K562 (cell line): ENCODE measurements around the gene RHOT1. TPM values are rescaled to one million over a fixed set of nuclear protein-coding genes. Genes with fewer than 3 reads are reported as not detected.

Experiments used
- ATAC-seq: fragments of 200-7000 bp; cut with Tn5 transposase; 3 replicates; pipeline ENCODE4 v1.9.1; 2020; ENCODE audit warnings: moderate library complexity
- BruUV-seq: library from RNA; stranded (reverse); fragments of 400-500 nt; replicated peaks from 2 replicates; lab custom pipeline; 2021; lab: Mats Ljungman, UMichigan
- CTCF ChIA-PET: fragments of 300-600 bp; formaldehyde crosslinking; extraction: SDS; loops from one replicate; lab custom pipeline; 2021; ENCODE audit warnings: low intra/inter-chr PET ratio; lab: Yijun Ruan, JAX
- POLR2A ChIA-PET: fragments of 300-600, 350-650 bp; sonication (Branson Sonifier 250); formaldehyde crosslinking; extraction: SDS; loops from one replicate; lab custom pipeline; 2021; ENCODE audit warnings: antibody characterized with exemption, inconsistent platforms; lab: Yijun Ruan, JAX
- DNase-seq, 4 experiments: peaks; one replicate each; pipeline versions ENCODE4 v3.0.0 to v3.0.0-alpha.2; 2011 to 2018; ENCODE audit warnings: low spot score in 3 of 4, mixed read lengths in 3 of 4; ENCODE audit errors: extremely low read depth in 1 of 4
- FAIRE-seq: peaks from 2 replicates; lab custom pipeline; 2011; peaks lifted over from hg19 to GRCh38; lab: Jason Lieb, UNC
- H2AFZ ChIP-seq: 2 replicates; pipeline ENCODE4 v1.6.0; 2011; ENCODE audit warnings: low read depth, low read length, control low read depth, inconsistent platforms
- H3K27ac ChIP-seq: fragments of 200-600 bp; 3 replicates; pipeline ENCODE4 v1.8.0; 2011; ENCODE audit warnings: low read depth, mild to moderate bottlenecking, control low read depth, inconsistent platforms, low read length, moderate library complexity, mixed read lengths; ENCODE audit errors: extremely low read depth
- H3K27me3 ChIP-seq, 2 experiments: fragments of 300-600 bp in 1 of 2; 2 replicates in 1 of 2; 3 replicates in 1 of 2; pipeline versions ENCODE4 v1.6.0 to v1.8.0; 2011; ENCODE audit warnings: inconsistent platforms in 2 of 2, low read length in 2 of 2, mild to moderate bottlenecking in 1 of 2, mixed read lengths in 1 of 2, moderate library complexity in 1 of 2; ENCODE audit not compliant: control insufficient read depth in 2 of 2, insufficient read depth in 2 of 2
- H3K36me3 ChIP-seq: fragments of 300-600 bp; 3 replicates; pipeline ENCODE4 v1.8.0; 2011; ENCODE audit warnings: mild to moderate bottlenecking, low read length, inconsistent platforms; ENCODE audit not compliant: control insufficient read depth, insufficient read depth
- H3K4me1 ChIP-seq, 2 experiments: fragments of 200-600 bp in 1 of 2; replicated peaks in 1 of 2; 2 replicates in 1 of 2; 3 replicates in 1 of 2; pipeline versions ENCODE4 v1.5.1 to v1.8.0; 2011; ENCODE audit warnings: inconsistent platforms in 2 of 2, low read length in 2 of 2, mild to moderate bottlenecking in 1 of 2, mixed read lengths in 1 of 2, moderate library complexity in 1 of 2; ENCODE audit not compliant: control insufficient read depth in 2 of 2, insufficient read depth in 2 of 2
- H3K4me2 ChIP-seq: 2 replicates; pipeline ENCODE4 v1.6.1; 2011; ENCODE audit warnings: low read length, control low read depth, inconsistent platforms, mixed read lengths; ENCODE audit not compliant: insufficient read depth
- H3K4me3 ChIP-seq: fragments of 200-600 bp; sonication (generic), shearing (Covaris generic); 2 replicates; pipeline ENCODE4 v1.5.1; 2016; ENCODE audit warnings: control low read depth, inconsistent platforms
- H3K79me2 ChIP-seq: fragments of 200-600 bp; 3 replicates; pipeline ENCODE4 v1.8.0; 2011; ENCODE audit warnings: low read length, inconsistent platforms; ENCODE audit not compliant: control insufficient read depth, insufficient read depth
- H3K9ac ChIP-seq, 2 experiments: 2 replicates each; pipeline versions ENCODE4 v1.6.0 to v1.6.1; 2011; ENCODE audit warnings: low read depth in 2 of 2, low read length in 2 of 2, control low read depth in 1 of 2, inconsistent platforms in 1 of 2, mild to moderate bottlenecking in 1 of 2, mixed read lengths in 1 of 2; ENCODE audit not compliant: insufficient read depth in 1 of 2
- H3K9me1 ChIP-seq: one replicate; pipeline ENCODE4 v1.6.0; 2011; ENCODE audit warnings: inconsistent platforms, mild to moderate bottlenecking, low read length, moderate library complexity; ENCODE audit not compliant: control insufficient read depth, insufficient read depth
- H3K9me3 ChIP-seq: replicated peaks from 2 replicates; pipeline ENCODE4 v1.5.1; 2011; ENCODE audit warnings: low read depth, low read length, inconsistent platforms; ENCODE audit not compliant: control insufficient read depth, insufficient read depth
- H4K20me1 ChIP-seq: replicated peaks from 2 replicates; pipeline ENCODE4 v1.6.1; 2011; ENCODE audit warnings: low read length, inconsistent platforms, mixed read lengths; ENCODE audit not compliant: control insufficient read depth, insufficient read depth
- BRF1 ChIP-seq: IDR thresholded peaks from 3 replicates; pipeline ENCODE4 v1.6.1; 2011; ENCODE audit warnings: borderline replicate concordance, mild to moderate bottlenecking; ENCODE audit not compliant: insufficient read length; ENCODE audit errors: extremely low read depth
- CREM ChIP-seq: IDR thresholded peaks from 2 replicates; pipeline ENCODE4 v1.6.1; 2014; ENCODE audit warnings: antibody characterized with exemption, low read depth
- CTBP1 ChIP-seq: fragments of 450-650 bp; IDR thresholded peaks from 2 replicates; pipeline ENCODE4 v1.6.1; 2016; ENCODE audit warnings: borderline replicate concordance
- DMBX1 ChIP-seq: fragments of 250-450 bp; sonication (Bioruptor Pico); IDR thresholded peaks from 2 replicates; pipeline ENCODE4 v1.8.0; 2022; ENCODE audit warnings: inconsistent platforms, mild to moderate bottlenecking, moderate library complexity, borderline replicate concordance
- E2F5 ChIP-seq: sonication (generic); formaldehyde crosslinking; IDR thresholded peaks from 2 replicates; pipeline ENCODE4 v1.8.0; 2022; ENCODE audit warnings: mild to moderate bottlenecking, missing genetic modification reagents
- L3MBTL2 ChIP-seq: fragments of 450-650 bp; IDR thresholded peaks from 2 replicates; pipeline ENCODE4 v1.6.1; 2016; ENCODE audit warnings: mild to moderate bottlenecking, moderate library complexity
- MTA3 ChIP-seq: fragments of 450-650 bp; formaldehyde crosslinking; IDR thresholded peaks from 2 replicates; pipeline ENCODE4 v1.6.1; 2017; ENCODE audit warnings: mild to moderate bottlenecking, borderline replicate concordance
- MYC ChIP-seq, 2 experiments: fragments of 250-450 bp in 1 of 2; sonication (Bioruptor Pico) in 1 of 2; IDR thresholded peaks; 2 replicates each; pipeline versions ENCODE4 v1.5.1 to v1.6.1; 2012 to 2021; ENCODE audit warnings: low read depth in 2 of 2, borderline replicate concordance in 1 of 2, improper control_type of control experiment in 1 of 2, low read length in 1 of 2, mild to moderate bottlenecking in 1 of 2, moderate library complexity in 1 of 2
- NR4A1 ChIP-seq, 2 experiments: fragments of 250-450 bp in 1 of 2; fragments of 450-650 bp in 1 of 2; sonication (Bioruptor Pico) in 1 of 2; IDR thresholded peaks; 2 replicates each; pipeline versions ENCODE4 v1.4.0 to v1.6.1; 2016 to 2020; ENCODE audit warnings: mild to moderate bottlenecking in 2 of 2, missing compliant biosample characterization in 1 of 2, missing genetic modification characterization in 1 of 2, moderate library complexity in 1 of 2
- RB1 ChIP-seq: fragments of 450-650 bp; IDR thresholded peaks from 2 replicates; pipeline ENCODE4 v1.6.1; 2017; ENCODE audit warnings: low read depth, mild to moderate bottlenecking
- RBM34 ChIP-seq: fragments of 200-400 bp; formaldehyde crosslinking; IDR thresholded peaks from 2 replicates; pipeline ENCODE4 v1.6.1; 2018; ENCODE audit warnings: low read length, borderline replicate concordance; ENCODE audit not compliant: insufficient read depth
- RCOR1 ChIP-seq, 2 experiments: IDR thresholded peaks; 2 replicates each; pipeline ENCODE4 v1.6.1; 2012; ENCODE audit warnings: low read depth in 2 of 2, low read length in 2 of 2, borderline replicate concordance in 1 of 2, improper control_type of control experiment in 1 of 2
- SMAD4 ChIP-seq: fragments of 250-450 bp; sonication (Bioruptor Pico); conservative IDR thresholded peaks from 2 replicates; pipeline ENCODE4 v1.8.0; 2021; ENCODE audit warnings: inconsistent platforms, mild to moderate bottlenecking, moderate library complexity
- SMC3 ChIP-seq: conservative IDR thresholded peaks from 2 replicates; pipeline ENCODE4 v1.6.1; 2011; ENCODE audit warnings: low read depth, low read length, improper control_type of control experiment; ENCODE audit not compliant: insufficient read depth
- SRF ChIP-seq, 2 experiments: fragments of 250-450, 450-650 bp in 1 of 2; sonication (Bioruptor Pico) in 1 of 2; sonication (generic) in 1 of 2; formaldehyde crosslinking; IDR thresholded peaks; 2 replicates each; pipeline versions ENCODE4 v1.5.0 to v1.5.1; 2020 to 2022; ENCODE audit warnings: mild to moderate bottlenecking in 1 of 2, missing genetic modification reagents in 1 of 2
- WHSC1 ChIP-seq: IDR thresholded peaks from one replicate; pipeline ENCODE4 v1.6.1; 2012; ENCODE audit warnings: low read length, control low read depth, inconsistent platforms
- YY1 ChIP-seq, 3 experiments: IDR thresholded peaks; 2 replicates each; pipeline ENCODE4 v1.6.1; 2011; ENCODE audit warnings: low read length in 2 of 3, mild to moderate bottlenecking in 2 of 3, moderate library complexity in 2 of 3, borderline replicate concordance in 1 of 3, control low read depth in 1 of 3, low read depth in 1 of 3; ENCODE audit not compliant: insufficient read depth in 3 of 3, insufficient replicate concordance in 2 of 3, control insufficient read depth in 1 of 3, insufficient read length in 1 of 3; ENCODE audit errors: extremely low read depth in 1 of 3
- ZNF175 ChIP-seq: fragments of 200-800 bp; sonication (Bioruptor generic); IDR thresholded peaks from 2 replicates; pipeline ENCODE4 v1.6.1; 2016; ENCODE audit warnings: low read depth, mild to moderate bottlenecking, missing genetic modification characterization, missing compliant biosample characterization
- ZNF274 ChIP-seq: IDR thresholded peaks from 2 replicates; pipeline ENCODE4 v1.6.1; 2011; ENCODE audit warnings: low read depth, mild to moderate bottlenecking, low read length, moderate library complexity, borderline replicate concordance
- ZNF324 ChIP-seq: fragments of 250-450 bp; sonication (Bioruptor Pico); IDR thresholded peaks from 2 replicates; pipeline ENCODE4 v1.4.0; 2020; ENCODE audit warnings: mild to moderate bottlenecking
- ZNF77 ChIP-seq: fragments of 250-450 bp; sonication (Bioruptor Pico); IDR thresholded peaks from 2 replicates; pipeline ENCODE4 v1.5.0; 2020
- WGBS: fragments of 100-300 bp; shearing (Covaris generic); methylation state at CpG from one replicate; pipeline ENCODE4 v1.1.6; 2016; ENCODE audit warnings: low coverage, mixed read lengths; ENCODE audit not compliant: insufficient coverage; ENCODE audit errors: missing lambda C conversion rate; 5-methylcytosine and 5-hydroxymethylcytosine counted together
- in situ Hi-C: fragments of 300-500 bp; cut with MboI; formaldehyde crosslinking; loops from 4 replicates; pipeline ENCODE4 v1.15.0; 2018; ENCODE audit warnings: inconsistent platforms, mixed read lengths
- intact Hi-C: fragments of 100-400 bp; cut with micrococcal nuclease; formaldehyde crosslinking; loops from 2 replicates; pipeline ENCODE4 v1.14.2; 2022
- polyA plus RNA-seq, 8 experiments: library from polyadenylated mRNA; depleted of rRNA in 4 of 8; stranded (reverse) in 5 of 8; unstranded in 3 of 8; fragments of >200 nt; fragmentation: Nextera tagmentation in 2 of 8; fragmentation: Illumina TruSeq in 1 of 8; extraction: Ambion mirVana in 2 of 8; extraction: Trizol in 1 of 8; gene quantifications; 2 replicates each; pipeline versions ENCODE4 v1.2.1 to v1.2.3, GENCODE V29; 2011 to 2014; ENCODE audit warnings: inconsistent platforms in 1 of 8, missing spikeins in 1 of 8
- total RNA-seq, 7 experiments: library from RNA; depleted of rRNA in 6 of 7; stranded (reverse); fragments of >200 nt in 6 of 7; fragmentation: Illumina TruSeq in 2 of 7; extraction: Trizol in 2 of 7; gene quantifications; 2 replicates each; pipeline versions ENCODE4 v1.2.1 to v1.2.3, GENCODE V29; 2011 to 2021; ENCODE audit warnings: low replicate concordance in 1 of 7

The RHOT1 gene
- total and polyA plus RNA-seq, 9 of the 15 experiments (the other 6 are each of a cell fraction or from before 2014, with no cell fraction given) = 23.0 to 101 (median 32.2) TPM

DNA sequence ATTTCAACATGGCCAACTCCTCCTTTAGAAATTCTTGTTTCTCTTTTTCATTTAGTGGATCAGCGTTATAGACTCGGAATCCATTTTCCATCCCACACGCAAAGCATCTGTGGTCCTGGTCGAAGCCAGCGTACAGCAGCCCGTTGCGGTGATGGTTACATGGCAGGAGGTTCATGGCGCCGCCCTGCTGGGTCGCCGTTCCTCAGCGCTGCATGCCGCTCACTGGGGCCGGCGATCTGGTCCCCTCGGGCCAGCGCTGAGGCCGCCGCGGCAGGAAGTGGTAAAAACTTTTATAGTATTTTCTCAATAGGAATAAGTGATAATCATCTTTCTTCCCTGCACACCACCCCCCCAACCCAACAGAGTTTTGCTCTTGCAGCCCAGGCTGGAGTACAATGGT, 29.9 kb upstream of the RHOT1 start:
- Histone ChIP-seq H4K20me1 (no peaks in the 10 kb centered on the region), H3K9ac (peak overlapping the region in 1 of 2 experiments; percentile 31; a peak in 1 of 4 replicates), H3K27me3 (peaks cover 4 to 10% of the 10 kb centered on the region in 2 experiments; a peak in 3 of 5 replicates), H2AFZ (peak overlapping the region; percentile 79), H3K27ac (no peak overlapping the region), H3K9me3 (no peaks in the 10 kb centered on the region), H3K79me2 (no peaks in the 10 kb centered on the region), H3K9me1 (no peaks in the 10 kb centered on the region), H3K4me1 (peaks cover 9 to 10% of the 10 kb centered on the region in 2 experiments; a peak in 4 of 5 replicates), H3K4me3 (no peak overlapping the region), H3K36me3 (no peaks in the 10 kb centered on the region), H3K4me2 (peak overlapping the region; percentile 40)
- POLR2A ChIA-PET = interaction anchor here (1.5 kb wide), 1 partner anchor 11 kb away, joined by 5 read pairs; no protein-coding TSS in a partner anchor
- no peak for FAIRE-seq
- intact Hi-C loops = no loop called here
- WGBS = 7% methylated on average over 17 of the region's 20 CpGs
- BruUV-seq = no TSS peak
- in situ Hi-C loops = no loop called here
- DNase-seq = peak in 3 of 4 experiments; percentile 22 to 51 (median 25)
- peak; percentile 83 for ATAC-seq
- CTCF ChIA-PET = no interaction called here
- TF ChIP-seq WHSC1 = no peak
- 0 out of 2 replicates have a peak, but pooled peaks have one; percentile 11 for TF ChIP-seq CREM
- no peak for TF ChIP-seq DMBX1 (CRISPR knock-in tag)
- TF ChIP-seq MYC (IDR thresholded peaks at IDR 0.05; ENCODE audit: low read depth, low read length) = 0 out of 2 replicates have a peak, but pooled peaks have one; percentile 16
- no peak for TF ChIP-seq MYC (CRISPR knock-in tag; IDR thresholded peaks at IDR 0.05; ENCODE audit: borderline replicate concordance, low read depth)
- no peak for TF ChIP-seq ZNF274
- TF ChIP-seq E2F5 (CRISPR knock-in tag) = no peak
- TF ChIP-seq NR4A1 (CRISPR knock-in tag; IDR thresholded peaks at IDR 0.05) = no peak
- TF ChIP-seq NR4A1 (tag; IDR thresholded peaks at IDR 0.05) = 0 out of 2 replicates have a peak, but pooled peaks have one; percentile 34
- TF ChIP-seq SMAD4 = no peak
- peak; percentile 66; the same call in 1 of the 2 replicates for TF ChIP-seq CTBP1
- TF ChIP-seq MTA3 = peak; percentile 47; the same call in 1 of the 2 replicates
- peak in 1 of 3 experiments; percentile 63 for TF ChIP-seq YY1 (IDR thresholded peaks at IDR 0.05; ENCODE audit: borderline replicate concordance in 1 of 3, control insufficient read depth in 1 of 3, extremely low read depth in 1 of 3, insufficient read depth in 3 of 3, insufficient read length in 1 of 3, insufficient replicate concordance in 2 of 3, low read depth in 1 of 3, low read length in 2 of 3)
- peak; percentile 63 for TF ChIP-seq L3MBTL2
- TF ChIP-seq RCOR1 (IDR thresholded peaks at IDR 0.05; ENCODE audit: borderline replicate concordance in 1 of 2, low read depth in 2 of 2, low read length in 2 of 2) = 0 out of 4 replicates have a peak, but pooled peaks of 1 of the 2 experiments have one; percentile 45
- TF ChIP-seq ZNF175 (CRISPR knock-in tag) = no peak
- TF ChIP-seq RB1 = 0 out of 2 replicates have a peak, but pooled peaks have one; percentile 14
- TF ChIP-seq SRF (CRISPR knock-in tag; IDR thresholded peaks at IDR 0.05) = peak in 1 of 2 experiments; percentile 38; a peak in 1 of 4 replicates
- TF ChIP-seq SMC3 = no peak
- no peak for TF ChIP-seq ZNF77 (CRISPR knock-in tag)
- no peak for TF ChIP-seq BRF1
- no peak for TF ChIP-seq RBM34
- no peak for TF ChIP-seq ZNF324 (CRISPR knock-in tag)
